Stimulated activated CD8-positive, alpha-beta memory T cell treated with anti-CD3 and anti-CD28 coated beads, Interleukin-15, amount 100 ng/mL, for 48 hours (primary cell): ENCODE data around the gene DPH5.
"Not testable (repeated sequence)": the region's sequence is repeated elsewhere in the genome, so short reads cannot be mapped to it uniquely, and the experiment has no call there.

ENCODE experiments used
- DNase-seq, 2 donors: peaks; one replicate each; pipeline ENCODE4 v3.0.0-alpha.2; 2020; ENCODE audit warnings: low read depth in 2 of 2

Gene DPH5

DNA sequence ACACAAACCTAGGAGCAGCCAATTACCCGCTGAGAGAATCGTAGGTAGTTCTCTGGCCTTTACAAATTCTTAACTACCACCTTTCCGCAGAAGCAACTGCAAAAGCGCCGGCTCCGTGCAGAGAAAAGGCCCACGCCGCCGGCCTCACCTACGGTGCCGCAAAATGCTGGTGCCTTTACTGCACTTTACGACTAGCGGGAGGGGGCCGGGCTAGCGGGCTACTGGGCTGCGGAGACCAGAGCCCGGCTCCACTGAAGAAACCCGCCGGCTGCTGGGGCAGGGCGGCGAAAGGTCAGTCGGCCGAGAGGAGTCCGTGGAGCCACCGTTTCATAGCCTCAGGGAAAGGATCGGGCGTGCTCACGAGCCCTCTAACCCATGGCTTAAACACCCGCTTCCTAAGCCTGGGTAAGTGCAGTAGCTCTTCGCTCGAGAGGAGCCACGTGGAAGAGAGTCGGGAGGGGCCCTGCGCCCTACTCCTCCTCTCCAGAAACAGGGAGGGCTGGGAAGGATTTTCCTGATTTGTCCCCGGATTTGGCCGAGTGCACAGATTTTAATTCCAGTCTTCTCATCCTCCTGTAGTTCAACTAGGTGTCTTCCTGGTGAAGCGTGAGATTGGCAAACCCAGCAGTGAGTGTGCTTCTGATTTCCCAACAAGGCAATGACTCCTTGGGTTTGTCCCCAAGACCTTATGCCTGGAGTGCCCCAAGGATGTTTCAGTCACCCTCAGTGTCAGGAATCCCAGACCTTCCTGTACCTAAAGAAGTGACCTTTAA lies at the start of gene DPH5:
Gene DPH5 (minus strand): TSS at position 128 of the 773 bp plus-strand sequence. CDS start 341 bp downstream, outside the sequence.
- DNase-seq: peak; percentile 83 to 84

GRCh38 chr1:101073836-101074235 lies 48.3 kb upstream of the DPH5 start:
- DNase-seq: no peak

GRCh38 chr1:101071470-101071891 lies 45.9 kb upstream of the DPH5 start:
- DNase-seq: no peak

DNA sequence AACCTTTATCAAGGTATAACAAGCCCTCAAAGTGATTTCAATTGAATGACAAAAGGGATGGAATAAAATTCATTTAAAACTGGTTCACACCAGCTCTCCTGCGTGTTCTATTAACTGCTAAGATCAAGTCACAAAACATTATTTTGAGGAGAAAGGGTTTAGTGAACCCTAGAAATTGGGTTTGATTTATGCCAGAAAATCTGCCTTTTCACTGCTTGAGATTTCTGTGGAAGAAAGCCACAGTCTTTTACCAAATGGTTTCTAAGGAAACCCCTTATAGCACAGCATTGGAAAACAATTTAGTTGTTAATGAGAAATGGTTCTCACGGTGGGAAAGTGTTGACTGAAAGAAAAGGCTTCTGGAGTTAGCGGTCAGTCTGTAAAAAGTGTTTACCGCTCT lies 43.6 kb upstream of the DPH5 start:
- no peak for DNase-seq

DNA sequence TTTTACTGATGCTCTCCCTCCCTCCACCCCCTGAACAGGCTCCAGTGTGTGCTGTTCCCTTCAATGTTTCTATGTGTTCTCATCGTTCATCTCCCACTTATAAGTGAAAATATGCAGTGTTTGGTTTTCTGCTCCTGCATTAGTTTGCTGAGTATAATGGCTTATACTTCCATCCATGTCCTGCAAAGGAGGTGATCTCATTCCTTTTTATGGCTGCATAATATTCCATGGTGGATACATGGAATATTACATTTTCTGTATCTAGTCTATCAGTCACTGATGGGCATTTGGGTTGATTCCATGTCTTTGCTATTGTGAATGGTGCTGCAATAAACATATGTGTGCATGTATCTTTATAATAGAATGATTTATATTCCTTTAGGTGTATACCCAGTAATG lies 41.4 kb upstream of the DPH5 start:
- not testable (repeated sequence) for DNase-seq

- no peak for DNase-seq
These were observed 40.8 kb upstream of the DPH5 start for GRCh38 chr1:101066260-101066936.

GRCh38 chr1:101065575-101065974 lies 40.0 kb upstream of the DPH5 start:
- no peak for DNase-seq

DNA sequence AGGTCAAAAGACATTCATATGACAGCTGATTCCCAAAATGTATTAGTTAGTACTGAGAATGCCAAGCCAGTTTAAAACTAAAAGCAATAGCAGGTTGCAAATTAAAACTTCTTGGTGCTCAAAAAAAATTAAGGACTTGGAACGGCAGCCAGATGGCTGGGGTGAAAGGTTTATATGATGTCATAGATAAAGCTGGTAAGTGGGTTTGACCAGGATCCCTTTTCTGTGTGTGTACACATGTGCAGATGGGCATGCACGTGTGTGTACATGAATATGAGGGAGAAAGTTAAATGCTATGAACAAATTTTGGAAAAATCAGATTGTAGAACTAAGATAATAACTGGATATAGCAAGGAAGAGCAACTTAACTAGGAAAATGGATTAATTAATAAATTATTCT lies 39.1 kb upstream of the DPH5 start:
- no peak for DNase-seq

- no peak for DNase-seq
These were observed 35.4 kb upstream of the DPH5 start for GRCh38 chr1:101060992-101061391.

- no peak for DNase-seq
These were observed 34.5 kb upstream of the DPH5 start for GRCh38 chr1:101059945-101060542.

- DNase-seq: no peak
These were observed 30.0 kb upstream of the DPH5 start for GRCh38 chr1:101055623-101056022.

- no peak for DNase-seq
These were observed 26.4 kb upstream of the DPH5 start for GRCh38 chr1:101051688-101052638.

DNA sequence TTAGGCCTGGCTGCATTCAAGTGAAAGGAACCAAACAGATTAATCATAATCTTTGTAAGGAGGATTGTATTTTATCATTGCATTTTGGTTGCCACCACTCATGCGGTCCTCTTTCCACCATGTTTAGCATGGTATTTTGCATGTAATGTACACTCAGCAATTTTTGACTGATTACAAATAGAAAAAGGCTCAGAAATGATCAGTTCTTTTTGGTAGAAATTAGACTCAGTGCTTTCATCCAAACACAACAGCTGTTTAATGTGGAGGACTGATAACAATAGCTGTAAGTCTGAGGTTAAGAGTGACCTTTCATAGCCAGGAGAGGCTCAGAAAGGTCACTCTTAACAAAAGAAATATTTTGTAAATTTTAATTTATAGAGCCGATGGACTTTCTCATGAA lies 25.3 kb upstream of the DPH5 start:
- DNase-seq: no peak

- no peak for DNase-seq
These were observed 19.2 kb upstream of the DPH5 start for GRCh38 chr1:101044749-101045148.

GRCh38 chr1:101044259-101044658 lies 18.7 kb upstream of the DPH5 start:
- no peak for DNase-seq

- no peak for DNase-seq
These were observed 18.2 kb upstream of the DPH5 start for GRCh38 chr1:101043776-101044175.

DNA sequence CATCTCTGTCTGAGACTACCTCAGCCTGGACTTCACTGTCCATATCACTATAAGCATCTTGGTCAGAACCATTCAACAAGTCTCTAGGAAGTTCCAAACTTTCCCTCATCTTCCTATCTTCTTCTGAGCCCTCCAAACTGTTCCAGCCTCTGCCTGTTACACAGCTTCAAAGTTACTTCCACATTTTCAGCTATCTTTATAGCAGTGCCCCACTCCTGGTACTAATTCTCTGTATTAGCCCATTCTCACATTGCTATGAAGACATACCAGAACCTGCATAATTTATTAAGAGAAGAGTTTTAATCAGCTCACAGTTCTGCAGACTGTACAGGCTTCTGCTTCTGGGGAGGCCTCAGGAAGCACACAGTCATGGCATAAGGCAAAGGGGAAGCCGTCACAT lies 15.7 kb upstream of the DPH5 start:
- no peak for DNase-seq

GRCh38 chr1:101040666-101041065 lies 15.1 kb upstream of the DPH5 start:
- no peak for DNase-seq

- no peak for DNase-seq
These were observed 13.7 kb upstream of the DPH5 start for GRCh38 chr1:101039245-101039644.

GRCh38 chr1:101037316-101037715 lies 11.7 kb upstream of the DPH5 start:
- DNase-seq: no peak

- DNase-seq: no peak
These were observed 7.4 kb upstream of the DPH5 start for GRCh38 chr1:101033017-101033416.

DNA sequence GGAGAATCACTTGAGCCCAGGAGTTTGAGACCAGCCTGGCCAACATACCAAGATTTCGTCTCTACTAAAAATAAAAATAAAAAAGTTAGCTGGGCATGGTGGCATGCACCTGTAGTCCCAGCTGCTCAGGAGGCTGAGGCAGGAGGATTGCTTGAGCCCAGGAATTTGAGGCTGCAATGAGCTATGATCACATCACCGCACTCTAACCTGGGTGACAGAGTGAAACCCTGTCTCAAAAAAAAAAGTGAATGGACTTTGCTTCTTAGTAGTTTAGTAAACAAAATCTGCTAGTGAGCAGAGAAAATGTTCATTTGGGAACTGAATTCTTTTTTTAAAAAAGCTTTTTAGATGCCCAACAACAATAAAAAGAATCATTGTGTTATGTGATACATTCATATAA lies 6.5 kb upstream of the DPH5 start:
- not testable (repeated sequence) for DNase-seq
